Nephron progenitor cell (in vitro differentiated cells): ENCODE data around the gene TXNDC16.
"Not testable (repeated sequence)": the region's sequence is repeated elsewhere in the genome, so short reads cannot be mapped to it uniquely, and the experiment has no call there.

Experiments used
- DNase-seq: peaks from one replicate; pipeline ENCODE4 v3.0.0; 2021
- H3K27ac Mint-ChIP-seq: 2 replicates; pipeline ENCODE4 v1.8.0; 2021; ENCODE audit warnings: mild to moderate bottlenecking, moderate library complexity, mixed read lengths
- H3K27me3 Mint-ChIP-seq: 2 replicates; pipeline ENCODE4 v1.8.0; 2021; ENCODE audit warnings: mild to moderate bottlenecking, low read depth, mixed read lengths; ENCODE audit not compliant: poor library complexity
- H3K36me3 Mint-ChIP-seq: 2 replicates; pipeline ENCODE4 v1.8.0; 2021; ENCODE audit warnings: low read depth, mixed read lengths
- H3K4me1 Mint-ChIP-seq: 2 replicates; pipeline ENCODE4 v1.8.0; 2021; ENCODE audit warnings: mixed read lengths
- H3K4me3 Mint-ChIP-seq: 2 replicates; pipeline ENCODE4 v1.8.0; 2021; ENCODE audit warnings: mild to moderate bottlenecking, moderate library complexity, mixed read lengths
- H3K9me3 Mint-ChIP-seq: 2 replicates; pipeline ENCODE4 v1.8.0; 2021; ENCODE audit warnings: mild to moderate bottlenecking, moderate library complexity, mixed read lengths
- CTCF ChIP-seq: fragments of 200-600 bp; sonication (generic); IDR thresholded peaks from 2 replicates; pipeline ENCODE4 v1.5.0; 2021; ENCODE audit warnings: antibody characterized with exemption

Gene TXNDC16

GRCh38 chr14:52472728-52473127 is 79.6 kb downstream of the TXNDC16 start:
- Mint-ChIP-seq H3K27me3 (no peaks in the 10 kb centered on the region), H3K9me3 (peaks cover 19% of the 10 kb centered on the region), H3K27ac (no peak overlapping the region), H3K4me1 (peaks cover 9% of the 10 kb centered on the region), H3K36me3 (peaks cover 43% of the 10 kb centered on the region), H3K4me3 (no peak overlapping the region)
- DNase-seq = no peak
- TF ChIP-seq CTCF = no peak

GRCh38 chr14:52472251-52472650 is 80.1 kb downstream of the TXNDC16 start:
- H3K27ac Mint-ChIP-seq, H3K4me1 Mint-ChIP-seq, H3K27me3 Mint-ChIP-seq, DNase-seq, H3K4me3 Mint-ChIP-seq: not testable (repeated sequence)
- peaks cover 38% of the 10 kb centered on the region for H3K36me3 Mint-ChIP-seq
- H3K9me3 Mint-ChIP-seq = peaks cover 15% of the 10 kb centered on the region

GRCh38 chr14:52467515-52468266 is 84.6 kb downstream of the TXNDC16 start:
- DNase-seq = no peak
- TF ChIP-seq CTCF = no peak
- Mint-ChIP-seq H3K27ac (no peak overlapping the region), H3K4me1 (peaks cover 9% of the 10 kb centered on the region), H3K27me3 (no peaks in the 10 kb centered on the region), H3K9me3 (peaks cover 12% of the 10 kb centered on the region), H3K4me3 (no peak overlapping the region), H3K36me3 (peaks cover 31% of the 10 kb centered on the region)

- peaks cover 52% of the 10 kb centered on the region for H3K36me3 Mint-ChIP-seq
- H3K4me3 Mint-ChIP-seq = no peak overlapping the region
- peaks cover 35% of the 10 kb centered on the region for H3K9me3 Mint-ChIP-seq
- H3K27ac Mint-ChIP-seq = no peak overlapping the region
- TF ChIP-seq CTCF = no peak
- H3K27me3 Mint-ChIP-seq = no peaks in the 10 kb centered on the region
- H3K4me1 Mint-ChIP-seq = no peaks in the 10 kb centered on the region
- DNase-seq = no peak
Measured at GRCh38 chr14:52464175-52464574, 88.1 kb downstream of the TXNDC16 start.

GRCh38 chr14:52463375-52463774 is 88.9 kb downstream of the TXNDC16 start:
- H3K4me1 Mint-ChIP-seq = no peaks in the 10 kb centered on the region
- H3K4me3 Mint-ChIP-seq = no peak overlapping the region

GRCh38 chr14:52461721-52462120 is 90.6 kb downstream of the TXNDC16 start:
- Mint-ChIP-seq H3K4me3 (no peak overlapping the region), H3K36me3 (peaks cover 55% of the 10 kb centered on the region), H3K27me3 (no peaks in the 10 kb centered on the region), H3K9me3 (peaks cover 35% of the 10 kb centered on the region), H3K4me1 (no peaks in the 10 kb centered on the region), H3K27ac (no peak overlapping the region)
- no peak for TF ChIP-seq CTCF
- no peak for DNase-seq

More at GRCh38 chr14:52463375-52463774, 88.9 kb downstream of the TXNDC16 start:
- no peak for TF ChIP-seq CTCF
- peaks cover 35% of the 10 kb centered on the region for H3K9me3 Mint-ChIP-seq
- H3K36me3 Mint-ChIP-seq = peaks cover 55% of the 10 kb centered on the region
- no peak overlapping the region for H3K27ac Mint-ChIP-seq
- no peaks in the 10 kb centered on the region for H3K27me3 Mint-ChIP-seq
- DNase-seq = no peak
